ENCODE data around the gene KNSTRN. TPM values are rescaled to one million over a fixed set of nuclear protein-coding genes. Genes with fewer than 3 reads are reported as not detected.

Gene KNSTRN
- total and polyA plus RNA-seq, 2 of the 13 experiments (the other 11 are each of a cell fraction or from before 2014, with no cell fraction given): 20.3 to 62.3 TPM

- 0 out of 2 replicates have a peak, but pooled peaks have one; percentile 36 for TF ChIP-seq IRX3 (CRISPR knock-in tag; IDR thresholded peaks at IDR 0.05; ENCODE audit: borderline replicate concordance, low read depth)
- no peak for TF ChIP-seq ZFP37 (CRISPR knock-in tag; IDR thresholded peaks at IDR 0.05; ENCODE audit: borderline replicate concordance)
- 0 out of 2 replicates have a peak, but pooled peaks have one; percentile 55 for TF ChIP-seq ZNF34 (CRISPR knock-in tag; IDR thresholded peaks at IDR 0.05; ENCODE audit: borderline replicate concordance)
- TF ChIP-seq SP1 (IDR thresholded peaks at IDR 0.05): no peak
- peak; percentile 79 for TF ChIP-seq SP1 (CRISPR knock-in tag; IDR thresholded peaks at IDR 0.05)
- TF ChIP-seq KLF6 (CRISPR knock-in tag; IDR thresholded peaks at IDR 0.05): peak; percentile 80; the same call in 1 of the 2 replicates
- no peak for TF ChIP-seq HNRNPUL1 (IDR thresholded peaks at IDR 0.05; ENCODE audit: low read depth, low read length)
- peak; percentile 79; the same call in 1 of the 2 replicates for TF ChIP-seq ZFP91 (CRISPR knock-in tag; IDR thresholded peaks at IDR 0.05; ENCODE audit: borderline replicate concordance)
- TF ChIP-seq ZNF274 (CRISPR knock-in tag; IDR thresholded peaks at IDR 0.05): peak; percentile 83; the same call in 1 of the 2 replicates
- peak; percentile 78 for TF ChIP-seq SPEN (CRISPR knock-in tag; IDR thresholded peaks at IDR 0.05; ENCODE audit: low read depth)
- TF ChIP-seq, protein P1, sequence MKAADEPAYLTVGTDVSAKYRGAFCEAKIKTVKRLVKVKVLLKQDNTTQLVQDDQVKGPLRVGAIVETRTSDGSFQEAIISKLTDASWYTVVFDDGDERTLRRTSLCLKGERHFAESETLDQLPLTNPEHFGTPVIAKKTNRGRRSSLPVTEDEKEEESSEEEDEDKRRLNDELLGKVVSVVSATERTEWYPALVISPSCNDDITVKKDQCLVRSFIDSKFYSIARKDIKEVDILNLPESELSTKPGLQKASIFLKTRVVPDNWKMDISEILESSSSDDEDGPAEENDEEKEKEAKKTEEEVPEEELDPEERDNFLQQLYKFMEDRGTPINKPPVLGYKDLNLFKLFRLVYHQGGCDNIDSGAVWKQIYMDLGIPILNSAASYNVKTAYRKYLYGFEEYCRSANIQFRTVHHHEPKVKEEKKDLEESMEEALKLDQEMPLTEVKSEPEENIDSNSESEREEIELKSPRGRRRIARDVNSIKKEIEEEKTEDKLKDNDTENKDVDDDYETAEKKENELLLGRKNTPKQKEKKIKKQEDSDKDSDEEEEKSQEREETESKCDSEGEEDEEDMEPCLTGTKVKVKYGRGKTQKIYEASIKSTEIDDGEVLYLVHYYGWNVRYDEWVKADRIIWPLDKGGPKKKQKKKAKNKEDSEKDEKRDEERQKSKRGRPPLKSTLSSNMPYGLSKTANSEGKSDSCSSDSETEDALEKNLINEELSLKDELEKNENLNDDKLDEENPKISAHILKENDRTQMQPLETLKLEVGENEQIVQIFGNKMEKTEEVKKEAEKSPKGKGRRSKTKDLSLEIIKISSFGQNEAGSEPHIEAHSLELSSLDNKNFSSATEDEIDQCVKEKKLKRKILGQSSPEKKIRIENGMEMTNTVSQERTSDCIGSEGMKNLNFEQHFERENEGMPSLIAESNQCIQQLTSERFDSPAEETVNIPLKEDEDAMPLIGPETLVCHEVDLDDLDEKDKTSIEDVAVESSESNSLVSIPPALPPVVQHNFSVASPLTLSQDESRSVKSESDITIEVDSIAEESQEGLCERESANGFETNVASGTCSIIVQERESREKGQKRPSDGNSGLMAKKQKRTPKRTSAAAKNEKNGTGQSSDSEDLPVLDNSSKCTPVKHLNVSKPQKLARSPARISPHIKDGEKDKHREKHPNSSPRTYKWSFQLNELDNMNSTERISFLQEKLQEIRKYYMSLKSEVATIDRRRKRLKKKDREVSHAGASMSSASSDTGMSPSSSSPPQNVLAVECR (CRISPR knock-in tag; IDR thresholded peaks at IDR 0.05; ENCODE audit: borderline replicate concordance): peak; percentile 94
- TF ChIP-seq HOXA5 (CRISPR knock-in tag; IDR thresholded peaks at IDR 0.05): peak; percentile 85
- TF ChIP-seq ZSCAN21 (CRISPR knock-in tag; IDR thresholded peaks at IDR 0.05; ENCODE audit: borderline replicate concordance): peak; percentile 95
- peak; percentile 62; the same call in 1 of the 2 replicates for TF ChIP-seq ZNF337 (CRISPR knock-in tag; IDR thresholded peaks at IDR 0.05; ENCODE audit: borderline replicate concordance, low read depth)
- TF ChIP-seq SMAD1 (CRISPR knock-in tag; IDR thresholded peaks at IDR 0.05; ENCODE audit: borderline replicate concordance, low read depth): 0 out of 2 replicates have a peak, but pooled peaks have one; percentile 71
- TF ChIP-seq GATAD1 (CRISPR knock-in tag; IDR thresholded peaks at IDR 0.05): peak; percentile 80
- peak; percentile 30; the same call in 1 of the 2 replicates for TF ChIP-seq RAD21 (CRISPR knock-in tag; IDR thresholded peaks at IDR 0.05)
- TF ChIP-seq SOX6 (IDR thresholded peaks at IDR 0.05): no peak
- TF ChIP-seq SOX6 (CRISPR knock-in tag; IDR thresholded peaks at IDR 0.05): peak; percentile 43; the same call in 1 of the 2 replicates
- no peak for TF ChIP-seq STAT5B (CRISPR knock-in tag; IDR thresholded peaks at IDR 0.05)
- TF ChIP-seq ZNF883 (CRISPR knock-in tag; IDR thresholded peaks at IDR 0.05; ENCODE audit: not compliant biosample characterization): peak; percentile 86
- peak; percentile 95 for TF ChIP-seq ZNF546 (CRISPR knock-in tag; conservative IDR thresholded peaks at IDR 0.05)
Observed at GRCh38 chr15:40405501-40406381, 23.2 kb downstream of the KNSTRN start, which contains the start of gene IVD (continued).
